Nephron progenitor cell (in vitro differentiated cells): ENCODE data around the gene MYO1C.
"Not testable (repeated sequence)": the region's sequence is repeated elsewhere in the genome, so short reads cannot be mapped to it uniquely, and the experiment has no call there.

ENCODE experiments used
- DNase-seq: peaks from one replicate; pipeline ENCODE4 v3.0.0; 2021
- H3K27ac Mint-ChIP-seq: 2 replicates; pipeline ENCODE4 v1.8.0; 2021; ENCODE audit warnings: mild to moderate bottlenecking, moderate library complexity, mixed read lengths
- H3K27me3 Mint-ChIP-seq: 2 replicates; pipeline ENCODE4 v1.8.0; 2021; ENCODE audit warnings: mild to moderate bottlenecking, low read depth, mixed read lengths; ENCODE audit not compliant: poor library complexity
- H3K36me3 Mint-ChIP-seq: 2 replicates; pipeline ENCODE4 v1.8.0; 2021; ENCODE audit warnings: low read depth, mixed read lengths
- H3K4me1 Mint-ChIP-seq: 2 replicates; pipeline ENCODE4 v1.8.0; 2021; ENCODE audit warnings: mixed read lengths
- H3K4me3 Mint-ChIP-seq: 2 replicates; pipeline ENCODE4 v1.8.0; 2021; ENCODE audit warnings: mild to moderate bottlenecking, moderate library complexity, mixed read lengths
- H3K9me3 Mint-ChIP-seq: 2 replicates; pipeline ENCODE4 v1.8.0; 2021; ENCODE audit warnings: mild to moderate bottlenecking, moderate library complexity, mixed read lengths
- TF ChIP-seq, protein P1 (sequence below): fragments of 200-600 bp; sonication (generic); IDR thresholded peaks from 2 replicates; pipeline ENCODE4 v1.5.0; 2021; ENCODE audit warnings: antibody characterized with exemption

MYO1C gene

DNA sequence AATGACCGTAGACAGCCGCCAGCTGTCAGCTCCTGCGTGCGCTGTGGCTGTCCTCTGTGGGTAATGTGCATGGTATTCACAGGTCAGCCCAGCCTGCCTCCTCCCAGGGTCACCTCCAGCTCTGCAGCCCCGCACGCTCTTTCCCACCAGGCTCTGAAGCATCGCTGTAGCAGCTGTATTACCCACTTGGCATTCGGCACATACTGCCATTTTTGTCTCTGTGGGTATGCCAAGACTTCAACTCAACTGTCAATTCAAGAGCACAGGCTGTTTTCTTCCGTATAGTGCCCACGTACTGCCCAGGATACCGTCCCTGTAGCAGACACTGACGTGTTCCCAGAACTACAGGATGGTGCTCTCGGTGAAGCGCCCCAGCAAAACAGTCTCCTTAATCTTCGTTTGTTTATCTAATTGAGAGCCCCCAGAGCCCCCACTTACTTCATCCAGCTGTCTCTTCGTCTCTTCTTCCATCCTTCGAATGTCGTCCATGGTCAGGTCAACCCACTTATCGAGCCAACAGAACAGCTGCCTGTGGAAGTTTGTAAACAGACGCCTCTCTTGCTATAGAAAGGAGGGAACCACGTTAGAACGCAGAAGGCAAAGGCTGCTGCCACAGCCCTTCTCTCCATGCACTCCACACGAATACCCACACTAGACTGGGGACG is 41.3 kb upstream of the MYO1C start:
- Mint-ChIP-seq H3K27me3 (no peaks in the 10 kb centered on the region), H3K27ac (no peak overlapping the region), H3K36me3 (peaks cover 67% of the 10 kb centered on the region), H3K9me3 (no peaks in the 10 kb centered on the region), H3K4me1 (no peaks in the 10 kb centered on the region), H3K4me3 (no peak overlapping the region)
- no peak for DNase-seq
- TF ChIP-seq, protein P1, sequence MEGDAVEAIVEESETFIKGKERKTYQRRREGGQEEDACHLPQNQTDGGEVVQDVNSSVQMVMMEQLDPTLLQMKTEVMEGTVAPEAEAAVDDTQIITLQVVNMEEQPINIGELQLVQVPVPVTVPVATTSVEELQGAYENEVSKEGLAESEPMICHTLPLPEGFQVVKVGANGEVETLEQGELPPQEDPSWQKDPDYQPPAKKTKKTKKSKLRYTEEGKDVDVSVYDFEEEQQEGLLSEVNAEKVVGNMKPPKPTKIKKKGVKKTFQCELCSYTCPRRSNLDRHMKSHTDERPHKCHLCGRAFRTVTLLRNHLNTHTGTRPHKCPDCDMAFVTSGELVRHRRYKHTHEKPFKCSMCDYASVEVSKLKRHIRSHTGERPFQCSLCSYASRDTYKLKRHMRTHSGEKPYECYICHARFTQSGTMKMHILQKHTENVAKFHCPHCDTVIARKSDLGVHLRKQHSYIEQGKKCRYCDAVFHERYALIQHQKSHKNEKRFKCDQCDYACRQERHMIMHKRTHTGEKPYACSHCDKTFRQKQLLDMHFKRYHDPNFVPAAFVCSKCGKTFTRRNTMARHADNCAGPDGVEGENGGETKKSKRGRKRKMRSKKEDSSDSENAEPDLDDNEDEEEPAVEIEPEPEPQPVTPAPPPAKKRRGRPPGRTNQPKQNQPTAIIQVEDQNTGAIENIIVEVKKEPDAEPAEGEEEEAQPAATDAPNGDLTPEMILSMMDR: no peak

DNA sequence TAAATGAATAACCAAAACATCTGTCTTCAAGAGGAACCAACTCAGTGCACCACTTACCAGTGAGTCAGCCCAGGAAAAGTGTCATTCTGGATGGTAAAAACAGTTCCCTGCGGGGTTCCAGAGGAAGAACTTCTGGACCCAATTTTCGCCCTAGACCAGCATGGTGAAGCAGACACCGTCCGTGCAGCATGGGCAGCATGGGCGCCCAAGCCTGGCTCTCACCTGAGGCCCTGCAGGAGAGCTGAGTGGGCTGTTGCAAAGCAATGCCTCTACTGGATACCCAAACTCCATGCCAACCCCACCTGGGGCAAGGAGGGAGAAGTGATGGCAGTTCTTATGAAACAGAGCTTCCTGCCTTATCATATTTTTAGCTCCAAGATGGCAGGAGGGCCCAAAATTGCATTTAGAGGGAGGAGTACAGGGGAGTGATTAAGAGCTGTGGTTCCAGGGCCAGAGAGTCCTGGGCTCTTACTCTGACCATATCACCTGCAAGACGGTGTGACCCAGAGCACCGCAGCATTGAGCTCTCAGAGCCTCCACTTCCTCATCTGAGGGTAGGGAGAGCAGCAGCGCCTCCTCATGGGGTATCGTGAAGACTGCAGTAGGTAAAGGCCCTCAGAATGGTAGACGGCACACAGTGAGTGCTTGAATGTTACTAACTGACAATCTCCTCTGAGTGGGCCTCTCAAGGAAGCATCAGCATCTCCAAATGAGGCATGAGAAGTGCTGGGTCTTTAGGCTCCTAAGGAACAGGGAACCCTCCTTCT is 40.5 kb upstream of the MYO1C start:
- Mint-ChIP-seq H3K4me3 (no peak overlapping the region), H3K27ac (peak overlapping the region; percentile 13), H3K4me1 (no peaks in the 10 kb centered on the region), H3K36me3 (peaks cover 66% of the 10 kb centered on the region), H3K9me3 (no peaks in the 10 kb centered on the region), H3K27me3 (no peaks in the 10 kb centered on the region)
- TF ChIP-seq, protein P1: no peak
- no peak for DNase-seq

DNA sequence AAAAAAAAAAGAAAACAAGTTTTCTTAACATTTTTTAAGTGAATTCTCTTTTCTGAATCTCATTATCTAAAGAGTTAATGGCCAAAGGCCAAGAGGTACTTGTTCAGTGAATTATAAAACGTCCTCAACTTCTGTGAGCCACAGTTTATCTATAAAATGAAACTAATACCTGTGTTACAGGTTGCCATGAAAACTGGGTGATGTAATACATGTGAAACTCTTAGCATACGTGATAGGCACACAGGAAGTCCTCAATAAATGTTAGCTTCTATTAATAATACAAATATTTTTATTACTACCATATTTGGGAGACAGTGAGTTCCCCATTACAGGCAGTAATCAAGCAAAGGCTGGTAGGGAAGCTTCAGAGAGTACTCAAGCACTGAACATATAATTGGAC is 37.4 kb upstream of the MYO1C start:
- TF ChIP-seq, protein P1: no peak
- Mint-ChIP-seq H3K4me3 (no peak overlapping the region), H3K27me3 (no peaks in the 10 kb centered on the region), H3K36me3 (peaks cover 60% of the 10 kb centered on the region), H3K9me3 (no peaks in the 10 kb centered on the region), H3K27ac (no peak overlapping the region), H3K4me1 (no peaks in the 10 kb centered on the region)
- DNase-seq: no peak

DNA sequence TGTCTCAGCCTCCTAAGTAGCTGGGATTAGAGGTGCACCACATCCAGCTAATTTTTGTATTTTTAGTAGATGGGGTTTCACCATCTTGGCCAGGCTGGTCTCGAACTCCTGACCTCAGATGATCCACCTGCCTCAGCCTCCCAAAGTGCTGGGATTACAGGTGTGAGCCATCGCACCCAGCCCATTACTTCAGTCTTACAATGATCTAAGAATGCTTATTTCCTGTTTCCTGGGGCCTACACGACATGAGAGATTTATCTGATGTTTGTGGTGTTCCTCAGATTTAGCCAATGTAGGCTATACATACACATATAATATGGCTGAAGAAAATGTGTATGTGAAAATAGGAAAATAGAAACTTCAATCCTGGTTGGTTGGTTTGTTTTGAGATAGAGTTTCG is 34.4 kb upstream of the MYO1C start:
- H3K27ac Mint-ChIP-seq, H3K4me3 Mint-ChIP-seq, H3K27me3 Mint-ChIP-seq, H3K4me1 Mint-ChIP-seq, H3K9me3 Mint-ChIP-seq, DNase-seq: not testable (repeated sequence)
- H3K36me3 Mint-ChIP-seq: peaks cover 45% of the 10 kb centered on the region

DNA sequence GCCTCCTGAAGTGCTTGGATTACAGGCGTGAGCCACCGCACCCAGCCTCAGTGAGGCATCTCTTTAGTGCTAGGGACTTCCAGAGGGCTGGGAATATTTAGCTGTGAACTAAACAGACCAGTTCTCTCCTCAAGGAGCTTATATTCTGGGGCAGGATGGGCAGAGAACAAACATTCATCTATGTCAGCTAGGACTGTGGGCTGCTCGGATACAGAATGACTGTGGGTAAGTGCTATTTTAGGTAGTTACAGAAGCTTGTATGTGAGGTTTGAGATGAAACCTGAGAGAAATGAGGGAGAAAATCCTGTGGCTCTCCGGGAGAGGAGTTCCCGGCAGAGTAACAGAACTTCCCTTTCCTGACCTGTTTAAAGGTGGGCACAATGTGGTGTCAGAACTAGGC is 30.1 kb upstream of the MYO1C start:
- TF ChIP-seq, protein P1: no peak
- peak overlapping the region; percentile 66 for H3K27ac Mint-ChIP-seq
- no peak overlapping the region for H3K4me3 Mint-ChIP-seq
- H3K4me1 Mint-ChIP-seq: peaks cover 12% of the 10 kb centered on the region
- no peaks in the 10 kb centered on the region for H3K9me3 Mint-ChIP-seq
- H3K36me3 Mint-ChIP-seq: peaks cover 37% of the 10 kb centered on the region
- no peak for DNase-seq
- no peaks in the 10 kb centered on the region for H3K27me3 Mint-ChIP-seq

DNA sequence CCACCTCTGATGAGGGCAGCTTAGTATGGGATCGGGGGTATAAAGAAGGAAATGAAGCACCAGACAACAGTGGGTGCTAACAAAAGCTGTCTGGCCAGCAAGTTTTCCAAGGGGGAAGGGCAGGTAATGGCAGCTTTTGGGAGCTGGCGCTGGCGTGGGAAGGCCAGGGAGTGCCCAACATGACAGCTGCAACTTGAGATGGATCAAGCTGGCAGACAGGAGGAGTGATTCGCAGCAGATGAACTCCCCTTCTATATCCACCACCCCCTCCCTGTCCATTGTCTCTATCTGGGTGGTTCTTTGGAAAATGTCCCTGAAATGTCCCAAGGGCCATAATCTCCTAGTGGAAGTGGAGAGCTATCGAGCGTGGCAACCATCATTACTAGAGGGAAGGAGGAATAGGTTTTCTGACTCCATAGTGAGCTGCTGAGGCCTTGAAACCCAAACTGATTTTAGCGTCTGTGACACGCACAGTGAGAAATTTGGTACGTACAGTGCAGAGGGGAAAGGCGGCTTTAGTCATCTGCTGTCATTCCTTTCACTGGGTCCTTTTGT is 28.7 kb upstream of the MYO1C start:
- H3K27ac Mint-ChIP-seq: peak overlapping the region; percentile 89
- H3K27me3 Mint-ChIP-seq: no peaks in the 10 kb centered on the region

More for the DNA sequence above, 28.7 kb upstream of the MYO1C start:
- Mint-ChIP-seq H3K36me3 (peaks cover 31% of the 10 kb centered on the region), H3K4me3 (no peak overlapping the region), H3K9me3 (no peaks in the 10 kb centered on the region), H3K4me1 (peaks cover 16% of the 10 kb centered on the region)
- no peak for DNase-seq
- TF ChIP-seq, protein P1: no peak
